HG02938 (cell line): Measurements from ENCODE around the gene PLA2G12A.

Experiments
- ATAC-seq: cut with Tn5 transposase; IDR thresholded peaks from one replicate; pipeline ENCODE4 v1.9.1; 2021; ENCODE audit warnings: mild to moderate bottlenecking, moderate library complexity; ENCODE audit not compliant: unreplicated experiment

The PLA2G12A gene

DNA sequence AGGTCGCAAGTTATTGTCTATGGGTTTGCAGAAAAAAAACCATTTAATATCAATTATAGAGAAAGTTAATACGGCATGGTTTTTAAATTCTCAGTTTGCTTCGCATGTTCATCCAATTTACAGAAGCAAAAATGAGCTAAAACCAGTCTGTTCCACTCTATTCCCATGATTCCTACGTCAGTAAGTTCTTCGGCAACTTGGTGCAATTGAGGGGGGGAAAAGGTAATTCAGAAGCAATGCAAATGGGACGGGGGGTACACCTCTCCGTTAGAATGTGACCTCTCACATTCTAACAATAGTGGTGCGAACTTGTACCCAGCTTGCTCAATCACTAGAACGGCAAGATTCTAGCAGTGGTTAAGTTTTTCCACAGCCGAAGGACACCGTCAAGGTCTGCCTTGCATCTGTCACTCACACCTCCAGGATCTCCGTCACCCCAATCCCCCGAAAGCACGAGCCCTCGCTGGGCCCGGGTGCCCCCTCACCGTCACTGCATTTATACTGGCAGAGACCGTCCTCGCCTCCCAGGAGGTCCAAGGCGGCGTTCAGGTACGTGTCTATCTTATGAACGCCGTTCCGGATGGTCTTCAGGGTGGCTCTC lies 653 bp downstream of the PLA2G12A start:
- no peak for ATAC-seq

DNA sequence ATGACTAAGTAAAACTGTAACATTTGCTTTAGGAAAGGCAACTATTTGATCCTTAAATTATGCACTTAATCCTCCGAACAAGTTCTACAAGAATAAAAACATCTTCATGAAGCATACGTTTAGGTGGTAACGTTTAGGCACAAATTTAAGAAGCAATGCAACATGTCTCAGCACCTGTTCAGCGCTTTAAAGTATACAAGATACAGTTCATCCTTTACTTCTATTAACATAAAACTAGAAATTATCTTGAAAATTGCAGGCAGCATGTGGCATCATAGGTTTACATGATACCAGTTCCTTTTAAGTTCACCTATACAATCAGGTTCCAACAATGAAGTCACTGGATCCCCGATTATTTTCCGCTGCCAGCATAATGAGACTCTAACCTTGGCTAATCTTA lies 1.5 kb downstream of the PLA2G12A start:
- no peak for ATAC-seq

DNA sequence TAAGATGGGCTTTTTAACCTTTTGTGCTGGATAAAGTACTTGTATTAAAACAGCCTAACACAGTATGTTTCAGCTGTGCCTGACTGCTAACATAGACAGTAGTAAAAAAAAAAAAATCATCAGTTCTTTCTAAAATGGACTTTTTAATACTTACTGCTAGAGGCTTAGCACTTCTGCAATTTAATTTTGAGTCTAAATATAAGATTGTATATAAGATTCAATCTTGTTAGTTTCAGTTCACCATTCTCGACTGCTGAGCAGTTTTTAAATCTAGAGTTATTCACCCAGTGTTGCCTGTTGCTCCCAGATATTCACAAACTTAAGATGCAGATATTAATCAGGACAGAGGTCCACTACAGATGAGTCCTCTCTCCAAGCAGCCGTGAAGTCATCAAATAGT lies 6.8 kb downstream of the PLA2G12A start:
- ATAC-seq = no peak

GRCh38 chr4:109722357-109722756 lies 7.5 kb downstream of the PLA2G12A start:
- ATAC-seq = no peak

DNA sequence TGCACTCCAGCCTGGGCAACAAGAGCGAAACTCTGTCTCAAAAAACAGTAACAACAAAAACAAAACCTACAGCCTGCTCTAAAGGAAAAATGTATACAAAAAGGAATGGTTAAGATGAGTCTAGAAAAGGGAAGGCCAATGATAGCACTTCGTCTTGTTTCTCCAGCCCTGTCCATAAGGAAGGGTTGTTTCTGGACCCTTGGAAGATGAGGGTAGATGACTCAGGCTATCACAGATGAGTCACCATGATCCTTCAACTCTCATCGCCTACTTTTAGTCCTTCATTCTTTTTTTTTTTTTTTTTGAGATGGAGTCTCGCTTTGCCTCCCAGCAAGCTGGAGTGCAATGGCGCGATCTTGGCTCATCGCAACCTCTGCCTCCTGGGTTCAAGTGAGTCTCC lies 8.8 kb downstream of the PLA2G12A start:
- no peak for ATAC-seq

- no peak for ATAC-seq
Measured at GRCh38 chr4:109719604-109720003, 10.3 kb downstream of the PLA2G12A start.

DNA sequence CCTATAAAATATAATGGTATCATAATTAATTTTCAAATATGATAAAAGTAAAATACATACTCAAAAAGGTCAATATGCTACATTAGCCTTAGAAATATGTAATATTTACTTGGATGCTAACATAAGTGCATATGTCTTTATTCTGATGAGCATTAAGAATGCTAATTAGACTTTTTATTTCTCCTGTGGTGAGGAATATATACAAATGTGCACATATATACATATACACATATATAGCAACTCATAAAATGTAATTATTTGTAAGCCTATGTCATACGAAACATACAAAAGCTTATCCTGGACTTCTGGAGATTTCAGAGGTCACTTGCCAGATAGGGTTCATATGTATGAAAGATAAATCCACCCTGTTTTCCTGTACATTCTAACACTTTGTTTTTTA lies 11.1 kb downstream of the PLA2G12A start:
- no peak for ATAC-seq

DNA sequence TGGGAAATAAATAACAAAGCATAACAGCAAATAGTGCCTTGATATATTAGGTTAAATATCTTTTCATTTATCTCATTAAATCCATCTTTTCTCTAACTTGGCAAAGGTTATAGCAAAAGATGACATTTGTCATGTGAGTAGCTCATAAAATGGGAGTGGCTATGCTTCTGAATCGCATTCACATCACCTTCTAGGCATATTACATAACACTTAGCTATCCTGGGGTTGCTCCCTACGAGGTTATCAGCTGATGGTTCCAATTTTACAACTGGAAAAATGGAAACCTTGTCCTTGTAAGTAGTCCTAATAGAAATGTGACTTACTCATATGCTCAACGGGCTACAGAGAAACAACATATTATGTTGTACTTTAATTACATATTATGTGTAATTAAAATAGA lies 16.4 kb downstream of the PLA2G12A start:
- ATAC-seq = no peak

DNA sequence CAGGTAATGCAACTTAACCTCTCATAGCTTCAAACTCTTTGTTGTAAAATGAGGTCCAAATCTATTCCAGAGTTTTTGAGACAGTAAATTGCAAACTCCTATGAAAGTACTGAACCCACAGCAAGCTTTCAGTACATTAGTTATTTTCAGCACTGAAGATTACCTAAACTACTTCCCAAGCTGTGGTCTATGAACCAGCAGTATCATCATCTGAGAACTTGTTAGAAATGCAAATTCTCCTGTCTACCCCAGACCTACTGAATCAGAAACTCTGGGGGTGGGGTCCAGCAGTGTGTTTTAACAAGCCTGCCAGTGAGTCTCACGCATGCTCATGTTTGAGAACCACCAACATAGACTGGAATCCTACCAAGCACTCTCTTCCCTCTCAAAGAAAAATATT lies 20.9 kb downstream of the PLA2G12A start:
- peak; percentile 97 for ATAC-seq

GRCh38 chr4:109708435-109708834 lies 21.4 kb downstream of the PLA2G12A start:
- no peak for ATAC-seq

GRCh38 chr4:109703664-109704361 lies 26.1 kb downstream of the PLA2G12A start:
- no peak for ATAC-seq

- ATAC-seq = peak; percentile 74
Measured at GRCh38 chr4:109702950-109703663, 26.8 kb downstream of the PLA2G12A start, which contains the start of gene CASP6. Gene CASP6 (minus strand): TSS chr4:109703445. CDS start chr4:109703395, 50 bp downstream.

DNA sequence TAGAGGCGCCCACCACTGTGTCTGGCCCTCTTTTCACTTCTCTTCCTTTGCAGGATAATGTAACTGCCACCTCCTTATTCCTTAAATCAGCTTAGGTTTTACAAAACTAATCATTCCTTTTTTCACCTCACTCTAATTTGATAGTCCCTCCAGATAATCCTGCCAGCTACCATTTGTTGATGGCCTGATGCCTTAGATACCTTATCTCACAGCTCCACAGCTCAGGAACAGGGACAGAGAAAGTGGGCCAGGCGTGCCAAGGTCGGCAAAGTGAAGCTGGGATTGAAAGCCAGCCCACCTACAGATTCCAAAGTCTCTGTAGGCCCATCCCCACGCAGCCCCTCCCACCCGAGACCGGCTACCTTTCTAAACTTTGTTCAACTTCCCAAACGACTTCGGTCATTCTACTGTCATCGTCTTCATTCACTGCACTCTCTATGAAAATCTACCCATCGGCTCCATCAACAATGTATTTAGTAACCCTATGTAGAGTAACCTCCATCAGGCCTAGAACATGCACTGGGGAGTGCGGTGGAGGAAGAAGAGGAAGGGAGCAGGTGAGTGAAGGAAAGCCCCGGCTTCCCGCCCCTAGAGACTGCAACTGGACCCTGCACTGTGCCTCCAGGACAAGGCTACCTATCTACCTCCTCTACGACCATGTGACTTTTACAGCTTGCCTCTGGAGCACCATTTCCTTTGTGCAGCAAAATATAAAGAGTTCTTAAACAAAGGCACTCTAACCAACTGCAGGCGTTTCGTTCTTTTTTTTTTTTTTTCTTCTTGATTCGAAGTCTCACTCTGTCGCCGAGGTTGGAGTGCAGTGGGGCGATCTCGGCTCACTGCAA lies 28.1 kb downstream of the PLA2G12A start:
- peak; percentile 3 for ATAC-seq

DNA sequence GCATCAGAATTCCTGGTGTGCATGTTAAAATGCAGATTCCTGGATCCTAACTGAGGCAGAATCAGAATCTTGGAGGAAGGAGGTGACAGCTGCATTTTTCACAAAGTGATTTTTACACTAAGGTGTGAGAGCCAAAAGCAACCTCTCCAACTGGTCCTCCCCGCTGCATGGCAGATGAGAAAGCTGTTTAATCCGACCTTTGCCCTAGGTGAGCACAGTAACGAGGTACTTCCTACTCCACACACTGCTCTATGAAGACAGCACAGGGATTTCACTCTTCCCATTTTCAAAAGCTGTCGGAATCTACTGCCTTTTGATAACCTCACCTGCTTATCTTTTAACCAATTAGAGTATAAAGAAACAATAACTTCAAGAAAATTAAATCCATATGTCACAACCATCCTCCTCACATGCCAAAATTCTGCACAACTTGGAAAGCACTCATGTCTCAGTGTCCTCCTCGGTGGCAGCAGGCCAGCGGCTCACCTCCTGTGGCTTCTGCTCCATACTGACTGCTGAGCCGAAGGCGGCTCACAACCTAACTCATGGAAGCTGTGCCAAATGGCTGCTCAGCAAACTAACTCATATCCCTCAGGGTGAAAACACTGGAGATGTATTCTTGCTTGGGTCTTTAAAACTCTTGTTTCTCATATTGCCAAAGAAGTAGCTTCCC lies 30.2 kb downstream of the PLA2G12A start:
- no peak for ATAC-seq

DNA sequence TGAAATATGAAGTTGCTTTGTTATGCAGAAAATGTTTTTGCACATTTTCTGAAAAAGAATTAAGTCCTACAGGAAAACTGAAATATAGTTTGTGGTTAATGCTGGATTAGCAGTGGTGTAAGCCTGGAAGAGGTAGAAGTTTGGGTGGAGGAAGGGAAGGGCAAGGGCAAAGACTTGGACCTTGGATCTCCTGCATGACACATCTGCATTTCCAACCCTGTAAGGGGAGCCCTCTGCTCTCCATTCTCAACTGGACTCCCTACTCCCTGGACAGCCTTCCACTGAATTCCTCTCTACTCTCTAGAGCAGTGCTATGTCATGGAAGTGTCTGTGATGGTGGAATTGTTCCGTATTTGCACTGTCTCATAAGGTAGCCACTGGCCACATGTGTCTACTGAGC lies 31.2 kb downstream of the PLA2G12A start:
- ATAC-seq = no peak

GRCh38 chr4:109691411-109691920 lies 38.4 kb downstream of the PLA2G12A start:
- ATAC-seq = no peak

DNA sequence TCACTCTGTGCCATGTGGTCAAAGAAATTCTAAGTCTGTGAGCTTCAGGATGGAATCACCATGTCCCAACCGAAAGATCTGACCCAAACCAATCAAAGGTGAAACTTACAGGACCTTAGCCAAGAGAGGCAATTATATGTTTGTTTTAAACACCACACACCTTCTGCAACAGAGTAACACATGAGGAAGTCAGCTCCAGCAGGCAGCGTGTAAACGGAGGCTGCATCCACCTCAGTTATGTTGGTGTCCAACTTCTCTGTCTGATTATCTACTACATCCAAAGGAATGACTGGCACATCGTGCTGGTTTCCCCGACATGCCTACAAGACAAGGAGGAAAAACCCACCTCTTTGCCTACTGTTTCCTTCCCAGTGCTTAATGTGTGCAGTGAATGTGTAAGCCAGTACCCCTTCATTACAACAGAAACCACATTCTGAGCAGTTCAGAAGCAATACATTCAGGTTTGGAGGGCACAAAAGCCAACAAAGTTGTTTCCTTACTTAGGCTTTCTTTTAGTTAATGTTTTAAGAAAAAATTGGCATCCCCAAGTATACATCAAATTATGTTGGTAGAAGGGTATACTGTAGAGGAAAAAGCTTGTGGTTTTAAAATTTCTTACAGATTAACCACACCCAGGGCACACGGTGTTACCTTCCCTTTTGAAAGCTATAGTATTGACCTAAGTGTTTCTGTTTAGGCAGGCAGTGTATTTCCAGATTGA lies 39.0 kb downstream of the PLA2G12A start:
- ATAC-seq = peak; percentile 90

DNA sequence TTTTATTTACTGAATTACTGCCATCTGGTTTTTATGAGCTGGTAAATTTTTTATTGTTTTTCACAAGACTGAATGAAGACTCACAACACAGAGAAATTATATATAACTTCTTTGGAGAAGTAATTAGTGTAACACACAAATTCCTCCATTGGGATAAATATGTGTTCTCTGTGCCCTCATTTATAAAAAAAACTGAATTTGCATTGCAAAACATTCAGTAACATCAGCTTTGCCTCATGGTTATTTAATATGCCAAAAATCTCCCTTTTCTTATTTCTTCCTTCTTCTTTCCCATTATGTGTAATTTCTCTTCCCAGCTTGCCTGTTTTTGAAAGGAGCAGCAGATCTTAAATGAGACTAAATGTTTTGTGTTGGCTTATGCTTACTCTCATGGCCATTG lies 45.1 kb downstream of the PLA2G12A start:
- no peak for ATAC-seq

DNA sequence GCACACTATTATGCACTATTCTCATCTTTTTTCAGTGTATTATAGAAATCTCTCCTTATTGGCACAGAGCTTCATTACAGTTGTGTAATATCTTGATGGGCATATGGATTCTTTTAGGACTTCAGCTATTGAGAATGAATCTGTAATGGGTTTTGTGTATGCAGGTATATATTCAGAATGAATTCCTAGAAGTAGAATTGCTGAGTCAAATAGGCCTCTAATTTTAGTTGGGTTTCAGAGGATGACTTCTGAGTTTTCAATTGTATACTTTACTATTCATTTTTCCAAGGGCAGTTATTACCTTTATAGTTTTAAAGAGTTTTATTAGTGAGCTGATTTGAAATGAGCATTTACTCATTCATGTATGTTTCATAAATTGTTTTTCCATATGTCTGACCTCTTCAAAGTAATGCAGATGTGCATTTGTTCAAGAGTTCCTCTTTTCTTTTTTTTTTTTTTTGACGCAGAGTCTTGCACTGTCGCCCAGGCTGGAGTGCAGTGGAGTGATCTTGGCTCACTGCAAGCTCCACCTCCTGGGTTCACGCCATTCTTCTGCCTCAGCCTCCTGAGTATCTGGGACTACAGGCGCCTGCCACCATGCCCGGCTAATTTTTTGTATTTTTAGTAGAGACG lies 46.1 kb downstream of the PLA2G12A start:
- no peak for ATAC-seq
